ENCODE results near the gene SLC22A31. TPM values are rescaled to one million over a fixed set of nuclear protein-coding genes. Genes with fewer than 3 reads are reported as not detected.

SLC22A31 gene
- total RNA-seq, 2 experiments from 2014 or later, result 0.39 to 0.45 TPM

- ChIA-PET CTCF (interaction anchor here (0.7 to 1.0 kb wide), 3 partner anchors 307 to 344 kb away, joined by 3 read pairs; partner anchors contain the start of genes GALNS and TRAPPC2L), POLR2A (no interaction called here)
- Mint-ChIP-seq H3K27me3 (no peaks in the 10 kb centered on the region), H3K27ac (no peak overlapping the region), H3K4me1 (ENCODE audit: low read depth) (no peaks in the 10 kb centered on the region), H3K4me3 (no peak overlapping the region), H3K36me3 (no peaks in the 10 kb centered on the region), H3K9me3 (no peaks in the 10 kb centered on the region)
- no peak for DNase-seq
- intact Hi-C loops (cut with micrococcal nuclease), result no loop called here
Measured at GRCh38 chr16:89164847-89165680, 35.3 kb downstream of the SLC22A31 start.

DNA sequence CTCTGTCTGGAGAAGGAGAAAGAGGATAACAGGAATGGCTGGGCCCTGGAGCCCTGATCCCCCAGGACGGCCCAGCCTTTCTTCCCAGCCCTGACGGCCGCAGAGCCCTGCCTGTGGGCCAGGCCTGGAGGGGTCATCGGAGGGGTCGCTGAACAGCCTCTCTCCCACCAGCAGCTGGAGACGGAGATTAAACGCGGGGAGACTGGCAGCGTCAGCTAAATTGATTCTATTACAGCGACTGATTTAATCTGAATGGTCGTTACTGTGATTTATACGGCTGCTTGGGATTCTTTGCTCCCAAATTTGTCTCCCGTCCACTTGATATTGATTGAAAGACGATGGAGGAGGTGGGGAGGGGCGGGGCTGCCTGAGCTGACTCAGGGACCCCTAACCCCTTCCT, 35.9 kb downstream of the SLC22A31 start:
- no peak overlapping the region for H3K27ac Mint-ChIP-seq
- POLR2A ChIA-PET, result no interaction called here

DNA sequence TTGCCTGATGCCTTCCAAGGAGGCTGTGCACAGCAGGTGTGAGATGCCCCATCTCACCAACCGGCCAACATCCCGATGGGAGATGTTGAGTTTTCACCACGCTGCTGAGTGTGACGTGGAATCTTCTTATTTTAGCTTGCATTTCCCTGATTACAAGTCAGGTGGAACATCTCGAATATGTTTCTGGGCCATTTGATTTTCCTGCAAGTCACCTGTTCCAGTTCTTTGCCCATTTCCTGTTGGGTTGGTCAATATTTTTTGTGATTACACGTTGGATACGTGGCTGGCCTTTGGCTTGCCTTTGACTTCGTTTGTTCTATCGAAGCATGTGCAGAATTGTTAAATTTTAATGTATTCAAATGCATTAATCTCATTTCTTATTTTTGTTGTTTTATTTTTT, 37.0 kb downstream of the SLC22A31 start:
- H3K9me3 Mint-ChIP-seq, result peaks cover 2% of the 10 kb centered on the region
- intact Hi-C loops (cut with micrococcal nuclease), result no loop called here
- no peaks in the 10 kb centered on the region for H3K4me1 Mint-ChIP-seq (ENCODE audit: low read depth)
- CTCF ChIA-PET, result no interaction called here
- POLR2A ChIA-PET, result no interaction called here
- no peaks in the 10 kb centered on the region for H3K36me3 Mint-ChIP-seq
- no peak for DNase-seq
- H3K27ac Mint-ChIP-seq, result no peak overlapping the region
- no peak overlapping the region for H3K4me3 Mint-ChIP-seq
- H3K27me3 Mint-ChIP-seq, result no peaks in the 10 kb centered on the region

More for the DNA sequence above, 35.9 kb downstream of the SLC22A31 start:
- Mint-ChIP-seq H3K9me3 (no peaks in the 10 kb centered on the region), H3K27me3 (no peaks in the 10 kb centered on the region), H3K4me1 (ENCODE audit: low read depth) (no peaks in the 10 kb centered on the region), H3K4me3 (no peak overlapping the region), H3K36me3 (no peaks in the 10 kb centered on the region)
- CTCF ChIA-PET, result interaction anchor here (0.7 to 1.0 kb wide), 3 partner anchors 306 to 344 kb away, joined by 3 read pairs; partner anchors contain the start of genes GALNS and TRAPPC2L
- DNase-seq, result no peak
- intact Hi-C loops (cut with micrococcal nuclease), result no loop called here

DNA sequence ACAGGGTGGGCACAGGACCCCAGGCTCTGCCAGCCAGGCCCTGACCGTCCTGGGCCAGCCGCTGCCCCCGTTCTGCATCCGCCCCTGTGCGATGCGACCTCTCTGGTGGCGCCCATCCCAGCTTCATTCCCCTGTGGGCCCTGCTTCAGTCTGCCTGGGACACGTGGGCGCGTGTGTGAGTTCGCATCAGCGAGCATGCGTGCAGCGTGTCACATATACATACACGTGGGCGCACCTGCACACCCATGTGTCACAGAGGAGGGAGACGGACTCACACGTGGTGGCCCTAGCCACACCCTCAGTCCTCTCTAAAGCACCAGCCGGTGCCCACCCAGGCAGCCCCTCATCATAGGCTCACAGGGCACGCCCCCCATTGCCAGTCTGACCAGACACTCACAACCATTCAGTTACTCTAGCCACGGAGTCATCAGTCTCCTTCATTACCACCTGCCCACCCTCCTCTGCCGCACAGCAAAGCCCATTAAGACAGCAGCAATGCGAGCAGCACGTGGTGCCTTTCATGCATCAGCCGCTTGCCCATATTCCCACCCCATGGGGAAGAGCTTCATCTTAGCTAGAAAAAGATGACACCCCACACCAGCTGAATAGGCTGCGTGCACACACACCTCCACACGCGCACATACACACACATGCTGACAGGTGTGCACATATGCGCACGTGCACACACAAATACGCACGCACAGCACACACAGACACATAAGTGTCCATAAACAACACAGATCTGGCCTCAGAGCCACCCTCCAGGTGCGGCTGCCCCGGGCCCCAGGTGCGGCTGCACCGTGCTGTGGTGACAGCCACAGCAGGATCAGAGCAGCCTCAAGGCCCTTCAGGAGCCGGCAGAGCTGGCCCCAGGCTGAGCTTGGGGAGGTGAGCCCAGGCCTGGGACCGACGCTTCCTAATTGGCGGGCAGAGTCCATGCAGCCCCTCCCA, 38.3 kb downstream of the SLC22A31 start:
- Mint-ChIP-seq H3K9me3 (peaks cover 12% of the 10 kb centered on the region), H3K27ac (no peak overlapping the region), H3K4me3 (no peak overlapping the region), H3K27me3 (no peaks in the 10 kb centered on the region), H3K36me3 (no peaks in the 10 kb centered on the region), H3K4me1 (ENCODE audit: low read depth) (no peaks in the 10 kb centered on the region)
- ChIA-PET POLR2A (no interaction called here), CTCF (no interaction called here)
- DNase-seq, result no peak
- intact Hi-C loops (cut with micrococcal nuclease), result no loop called here

GRCh38 chr16:89160977-89161701, 39.2 kb downstream of the SLC22A31 start:
- Mint-ChIP-seq H3K9me3 (peaks cover 12% of the 10 kb centered on the region), H3K36me3 (no peaks in the 10 kb centered on the region), H3K27ac (no peak overlapping the region), H3K27me3 (no peaks in the 10 kb centered on the region), H3K4me3 (no peak overlapping the region), H3K4me1 (ENCODE audit: low read depth) (no peaks in the 10 kb centered on the region)
- POLR2A ChIA-PET, result no interaction called here
- CTCF ChIA-PET, result no interaction called here
- intact Hi-C loops (cut with micrococcal nuclease), result no loop called here
- DNase-seq, result no peak

- H3K27me3 Mint-ChIP-seq, result no peaks in the 10 kb centered on the region
- intact Hi-C loops (cut with micrococcal nuclease), result no loop called here
- no peak overlapping the region for H3K4me3 Mint-ChIP-seq
- CTCF ChIA-PET, result no interaction called here
- H3K27ac Mint-ChIP-seq, result no peak overlapping the region
- POLR2A ChIA-PET, result no interaction called here
- H3K9me3 Mint-ChIP-seq, result peaks cover 12% of the 10 kb centered on the region
- DNase-seq, result no peak
- H3K4me1 Mint-ChIP-seq (ENCODE audit: low read depth), result no peaks in the 10 kb centered on the region
- no peaks in the 10 kb centered on the region for H3K36me3 Mint-ChIP-seq
Measured at GRCh38 chr16:89159850-89160354, 40.4 kb downstream of the SLC22A31 start.

GRCh38 chr16:89159066-89159849, 41.1 kb downstream of the SLC22A31 start:
- intact Hi-C loops (cut with micrococcal nuclease), result no loop called here
- CTCF ChIA-PET, result no interaction called here
- no peak overlapping the region for H3K4me3 Mint-ChIP-seq

GRCh38 chr16:89157778-89158177, 42.6 kb downstream of the SLC22A31 start:
- intact Hi-C loops (cut with micrococcal nuclease), result no loop called here
- ChIA-PET POLR2A (no interaction called here), CTCF (no interaction called here)
- no peak for DNase-seq
- Mint-ChIP-seq H3K27me3 (no peaks in the 10 kb centered on the region), H3K27ac (no peak overlapping the region), H3K4me1 (ENCODE audit: low read depth) (no peaks in the 10 kb centered on the region), H3K36me3 (no peaks in the 10 kb centered on the region), H3K9me3 (peaks cover 12% of the 10 kb centered on the region), H3K4me3 (no peak overlapping the region)

More at GRCh38 chr16:89159066-89159849, 41.1 kb downstream of the SLC22A31 start:
- Mint-ChIP-seq H3K27me3 (no peaks in the 10 kb centered on the region), H3K36me3 (no peaks in the 10 kb centered on the region), H3K27ac (no peak overlapping the region), H3K9me3 (peaks cover 12% of the 10 kb centered on the region), H3K4me1 (ENCODE audit: low read depth) (no peaks in the 10 kb centered on the region)
- no peak for DNase-seq
- POLR2A ChIA-PET, result no interaction called here

DNA sequence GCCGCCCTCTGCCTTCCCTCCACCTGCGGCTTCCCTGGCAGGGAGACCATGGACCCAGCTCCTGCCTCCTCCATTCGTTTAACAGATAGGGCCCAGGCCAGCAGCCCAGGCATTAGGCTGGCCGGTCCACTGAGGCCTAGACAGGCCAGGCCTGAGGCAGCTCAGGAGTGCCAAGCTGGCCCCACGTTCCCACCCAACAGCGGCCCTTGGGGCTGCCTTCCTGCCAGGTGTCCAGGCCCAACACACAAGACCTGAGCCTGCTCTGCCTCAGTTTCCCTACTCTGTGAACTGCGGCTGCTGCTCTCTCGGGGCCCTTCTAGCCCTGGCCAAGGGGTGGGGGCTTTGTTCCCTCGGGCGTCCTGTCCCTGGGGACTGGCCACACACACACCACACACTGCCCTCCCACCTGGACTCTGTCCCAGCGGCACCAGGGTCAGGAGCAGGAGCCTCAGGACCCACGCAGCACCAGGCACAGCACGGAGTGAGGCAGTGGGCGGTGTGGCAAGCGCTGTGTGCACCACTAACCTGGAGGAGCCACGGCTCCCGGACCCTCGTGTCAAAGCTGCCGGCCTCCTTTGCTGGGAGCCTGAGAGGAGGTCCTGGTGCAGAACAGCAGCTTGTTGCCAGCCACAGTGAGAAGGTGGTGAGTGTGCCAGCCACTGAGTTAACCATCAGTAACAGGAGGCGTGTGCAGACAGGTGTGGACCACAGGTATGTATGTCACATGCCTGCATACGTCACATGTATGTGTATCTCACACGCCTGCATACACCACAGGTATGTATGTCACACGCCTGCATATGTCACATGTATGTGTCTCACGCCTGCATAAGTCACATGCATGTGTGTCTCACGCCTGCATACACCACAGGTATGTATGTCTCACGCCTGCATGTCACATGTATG, 43.3 kb downstream of the SLC22A31 start:
- ChIA-PET POLR2A (no interaction called here), CTCF (no interaction called here)
- Mint-ChIP-seq H3K27me3 (no peaks in the 10 kb centered on the region), H3K27ac (no peak overlapping the region), H3K4me1 (ENCODE audit: low read depth) (no peaks in the 10 kb centered on the region), H3K9me3 (peaks cover 12% of the 10 kb centered on the region), H3K36me3 (peaks cover under 1% of the 10 kb centered on the region), H3K4me3 (no peak overlapping the region)
- no peak for DNase-seq
- intact Hi-C loops (cut with micrococcal nuclease), result no loop called here

GRCh38 chr16:89155851-89156739, 44.2 kb downstream of the SLC22A31 start:
- Mint-ChIP-seq H3K4me1 (ENCODE audit: low read depth) (no peaks in the 10 kb centered on the region), H3K9me3 (peaks cover 12% of the 10 kb centered on the region), H3K4me3 (no peak overlapping the region), H3K27me3 (no peaks in the 10 kb centered on the region), H3K36me3 (peaks cover 6% of the 10 kb centered on the region), H3K27ac (no peak overlapping the region)
- intact Hi-C loops (cut with micrococcal nuclease), result no loop called here
- DNase-seq, result no peak
- POLR2A ChIA-PET, result no interaction called here
- CTCF ChIA-PET, result interaction anchor here (1.6 kb wide), 1 partner anchor 11 kb away, joined by 9 read pairs; no protein-coding TSS in a partner anchor
